Sigmoid colon (tissue), 4 donors: ENCODE measurements around the gene TPGS1.

Experiments
- CTCF ChIP-seq, 4 experiments: fragments of 450-650 bp in 3 of 4; fragments of 200-600 bp in 1 of 4; IDR thresholded peaks; one replicate each; pipeline ENCODE4 v1.5.1; 2016 to 2019; ENCODE audit warnings: antibody characterized with exemption in 4 of 4, mild to moderate bottlenecking in 3 of 4, moderate library complexity in 2 of 4
- POLR2AphosphoS5 ChIP-seq, 4 donors: sonication (generic); formaldehyde crosslinking; IDR thresholded peaks; one replicate each; pipeline ENCODE4 v1.6.1; 2017; ENCODE audit warnings: antibody characterized with exemption in 4 of 4

GRCh38 chr19:513368-514165 is 6.3 kb downstream of the TPGS1 start:
- TF ChIP-seq CTCF (IDR thresholded peaks at IDR 0.05) (no peak), POLR2AphosphoS5 (IDR thresholded peaks at IDR 0.05) (no peak)
